OCI-LY3 (cell line): ENCODE results near the gene FREY1.

Experiments used
- H2AFZ ChIP-seq: fragments of 200-600, 300-600 bp; shearing (Covaris generic); 2 replicates; pipeline ENCODE4 v1.6.0; 2014; ENCODE audit warnings: antibody characterized with exemption, low read depth, low read length
- H3K27ac ChIP-seq: fragments of 200-600, 300-600 bp; sonication (generic); 2 replicates; pipeline ENCODE4 v1.5.1; 2014; ENCODE audit warnings: mild to moderate bottlenecking, low read length, moderate library complexity, mixed read lengths
- H3K27me3 ChIP-seq: fragments of 200-600, 300-600 bp; sonication (generic); 2 replicates; pipeline ENCODE4 v1.6.1; 2014; ENCODE audit warnings: low read depth, low read length, mixed read lengths
- H3K36me3 ChIP-seq: fragments of 200-600, 300-600 bp; sonication (generic); replicated peaks from 2 replicates; pipeline ENCODE3; 2014; ENCODE audit warnings: low read depth, low read length, mixed read lengths
- H3K4me1 ChIP-seq: fragments of 300-600, 200-600 bp; sonication (generic); 2 replicates; pipeline ENCODE4 v1.6.1; 2014; ENCODE audit warnings: low read length, mixed read lengths
- H3K4me2 ChIP-seq: fragments of 200-600, 300-600 bp; sonication (generic); 2 replicates; pipeline ENCODE4 v1.6.1; 2014; ENCODE audit warnings: low read length, mixed read lengths
- H3K4me3 ChIP-seq: fragments of 300-600, 200-600 bp; sonication (generic); 2 replicates; pipeline ENCODE4 v1.5.1; 2014; ENCODE audit warnings: antibody characterized with exemption, mild to moderate bottlenecking, low read length, moderate library complexity
- H3K79me2 ChIP-seq: fragments of 300-600, 200-600 bp; shearing (Covaris generic); 2 replicates; pipeline ENCODE4 v1.6.1; 2014; ENCODE audit warnings: mild to moderate bottlenecking, low read length, mixed read lengths
- H3K9ac ChIP-seq: fragments of 300-600, 200-600 bp; shearing (Covaris generic); 2 replicates; pipeline ENCODE4 v1.6.0; 2014; ENCODE audit warnings: mild to moderate bottlenecking, low read length, moderate library complexity
- H3K9me3 ChIP-seq: fragments of 200-600, 300-600 bp; shearing (Covaris generic); 2 replicates; pipeline ENCODE4 v1.6.1; 2014; ENCODE audit warnings: low read length, mixed read lengths; ENCODE audit not compliant: insufficient read depth
- H4K20me1 ChIP-seq: fragments of 200-600, 300-600 bp; sonication (generic); 2 replicates; pipeline ENCODE4 v1.6.1; 2016; ENCODE audit warnings: low read length, mixed read lengths; ENCODE audit not compliant: insufficient read depth
- CTCF ChIP-seq: fragments of 200-600, 300-600 bp; sonication (generic); IDR thresholded peaks from 2 replicates; pipeline ENCODE4 v1.5.1; 2014; ENCODE audit warnings: antibody characterized with exemption, low read length, low read depth
- EZH2phosphoT487 ChIP-seq: fragments of 200-600 bp; shearing (Covaris generic); IDR thresholded peaks from 2 replicates; pipeline ENCODE4 v1.6.1; 2018; ENCODE audit warnings: antibody characterized with exemption, mixed run types, low read depth

The FREY1 gene

GRCh38 chr11:45889966-45890365 is 17.1 kb downstream of the FREY1 start:
- no peak overlapping the region for H2AFZ ChIP-seq
- H3K9me3 ChIP-seq = no peaks in the 10 kb centered on the region
- H3K27me3 ChIP-seq = no peaks in the 10 kb centered on the region
- H3K27ac ChIP-seq = no peak overlapping the region
- no peak overlapping the region for H3K9ac ChIP-seq
- H4K20me1 ChIP-seq = peaks cover 6% of the 10 kb centered on the region
- H3K4me2 ChIP-seq = no peak overlapping the region
- H3K4me3 ChIP-seq = no peak overlapping the region
- no peaks in the 10 kb centered on the region for H3K36me3 ChIP-seq
- no peak for TF ChIP-seq CTCF
- no peak for TF ChIP-seq EZH2phosphoT487
- H3K4me1 ChIP-seq = no peaks in the 10 kb centered on the region
- no peaks in the 10 kb centered on the region for H3K79me2 ChIP-seq

- Histone ChIP-seq H2AFZ (no peak overlapping the region), H3K36me3 (no peaks in the 10 kb centered on the region), H3K9me3 (no peaks in the 10 kb centered on the region), H3K79me2 (no peaks in the 10 kb centered on the region), H3K4me3 (no peak overlapping the region), H4K20me1 (peaks cover 10% of the 10 kb centered on the region), H3K27ac (no peak overlapping the region), H3K27me3 (no peaks in the 10 kb centered on the region), H3K9ac (no peak overlapping the region), H3K4me1 (no peaks in the 10 kb centered on the region), H3K4me2 (no peak overlapping the region)
- TF ChIP-seq EZH2phosphoT487 (no peak), CTCF (no peak)
These were observed 17.5 kb downstream of the FREY1 start for GRCh38 chr11:45889555-45889954.

- Histone ChIP-seq H3K27me3 (no peaks in the 10 kb centered on the region), H3K4me1 (no peaks in the 10 kb centered on the region), H3K36me3 (no peaks in the 10 kb centered on the region), H3K4me3 (no peak overlapping the region), H3K4me2 (no peak overlapping the region), H3K27ac (no peak overlapping the region), H3K79me2 (no peaks in the 10 kb centered on the region), H4K20me1 (peaks cover 27% of the 10 kb centered on the region), H3K9me3 (no peaks in the 10 kb centered on the region), H3K9ac (no peak overlapping the region), H2AFZ (no peak overlapping the region)
- TF ChIP-seq EZH2phosphoT487 (no peak), CTCF (no peak)
These were observed 19.5 kb downstream of the FREY1 start for GRCh38 chr11:45887587-45887986.

GRCh38 chr11:45886816-45887520 is 20.1 kb downstream of the FREY1 start:
- Histone ChIP-seq H3K4me3 (no peak overlapping the region), H2AFZ (no peak overlapping the region), H3K27me3 (no peaks in the 10 kb centered on the region), H3K4me1 (no peaks in the 10 kb centered on the region), H3K9ac (no peak overlapping the region), H3K27ac (no peak overlapping the region), H3K79me2 (no peaks in the 10 kb centered on the region), H3K9me3 (no peaks in the 10 kb centered on the region), H4K20me1 (peaks cover 27% of the 10 kb centered on the region), H3K36me3 (peaks cover 1% of the 10 kb centered on the region), H3K4me2 (no peak overlapping the region)
- no peak for TF ChIP-seq CTCF
- no peak for TF ChIP-seq EZH2phosphoT487
